Colon (tissue), 2 donors: ENCODE data around the gene SEMA5B.

Source experiments
- FAIRE-seq: peaks from 2 replicates; lab custom pipeline; 2012; peaks lifted over from hg19 to GRCh38; lab: Jason Lieb, UNC
- donor health status: control.
- donor health status: control.

The SEMA5B gene

DNA sequence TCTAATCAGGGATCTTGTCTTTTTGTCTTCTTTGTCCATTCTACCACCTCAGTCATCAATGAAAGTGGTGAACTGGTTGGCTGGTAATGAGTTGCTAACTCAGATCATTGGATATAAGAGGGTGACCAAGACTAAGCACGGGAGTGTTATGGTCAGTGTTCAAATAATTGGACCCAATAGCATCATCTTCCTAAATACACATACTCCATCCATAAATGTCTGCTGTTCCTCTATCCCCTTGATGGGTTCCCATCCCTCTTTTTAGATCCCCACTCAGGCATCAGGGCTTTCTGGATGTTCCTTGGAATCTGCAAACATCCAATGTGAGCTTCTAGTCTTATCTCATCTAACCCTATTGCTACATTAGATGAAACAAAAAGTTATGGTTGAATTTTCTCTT is 3.5 kb downstream of the SEMA5B start:
- no peak for FAIRE-seq

DNA sequence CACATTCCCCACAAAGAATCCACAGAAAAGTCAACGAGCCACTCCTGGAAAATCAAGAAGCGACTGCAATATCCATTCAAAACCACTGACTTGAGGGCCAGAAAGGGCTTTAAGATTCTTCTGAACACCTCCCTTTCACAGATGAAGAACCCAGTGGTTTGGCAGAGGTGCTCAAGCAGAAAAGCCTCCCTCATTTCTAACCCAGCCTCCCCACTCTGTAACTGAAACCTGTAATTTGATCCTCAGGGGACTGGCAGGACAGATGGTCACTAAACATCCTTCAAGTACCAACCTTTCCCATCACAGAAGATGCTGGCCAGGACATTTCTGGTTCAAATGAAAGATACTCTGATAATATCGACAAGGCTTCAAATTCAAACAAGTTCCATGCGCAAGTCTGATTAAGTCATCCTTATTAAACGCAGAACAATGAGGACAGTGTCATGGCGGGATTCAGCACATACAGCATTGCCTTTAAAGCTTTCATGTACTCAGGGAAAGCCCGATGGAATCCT is 5.5 kb downstream of the SEMA5B start:
- no peak for FAIRE-seq

GRCh38 chr3:123021388-123021787 is 6.2 kb downstream of the SEMA5B start:
- no peak for FAIRE-seq

- no peak for FAIRE-seq
These were observed 6.9 kb downstream of the SEMA5B start for GRCh38 chr3:123020709-123021108.

DNA sequence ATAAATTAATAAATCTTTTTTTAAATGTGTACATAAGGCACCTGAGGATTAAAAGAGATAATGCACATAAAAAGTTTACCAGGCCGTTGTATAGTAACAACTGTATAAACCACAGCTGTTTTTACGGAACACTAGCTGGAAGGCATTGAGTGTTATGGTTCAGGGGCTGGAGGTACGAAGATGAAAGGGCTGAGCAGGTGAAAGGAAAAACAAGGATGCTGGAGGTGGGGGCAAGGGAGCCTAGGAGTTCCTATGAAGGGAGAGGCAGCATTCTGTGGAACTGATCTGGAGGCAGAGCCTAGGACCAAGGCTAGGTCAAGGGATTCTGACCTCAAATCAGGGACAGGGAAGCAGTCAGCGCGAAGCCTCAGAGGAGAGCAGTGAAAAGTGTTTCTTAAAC is 8.0 kb downstream of the SEMA5B start:
- no peak for FAIRE-seq

- FAIRE-seq: no peak
These were observed 8.4 kb downstream of the SEMA5B start for GRCh38 chr3:123019161-123019560.

- no peak for FAIRE-seq
These were observed 8.9 kb downstream of the SEMA5B start for GRCh38 chr3:123018683-123019082.

- FAIRE-seq: no peak
These were observed 12.0 kb downstream of the SEMA5B start for GRCh38 chr3:123015596-123015995.

- FAIRE-seq: no peak
These were observed 13.7 kb downstream of the SEMA5B start for GRCh38 chr3:123013876-123014275.

GRCh38 chr3:123012652-123013051 is 14.9 kb downstream of the SEMA5B start:
- no peak for FAIRE-seq

DNA sequence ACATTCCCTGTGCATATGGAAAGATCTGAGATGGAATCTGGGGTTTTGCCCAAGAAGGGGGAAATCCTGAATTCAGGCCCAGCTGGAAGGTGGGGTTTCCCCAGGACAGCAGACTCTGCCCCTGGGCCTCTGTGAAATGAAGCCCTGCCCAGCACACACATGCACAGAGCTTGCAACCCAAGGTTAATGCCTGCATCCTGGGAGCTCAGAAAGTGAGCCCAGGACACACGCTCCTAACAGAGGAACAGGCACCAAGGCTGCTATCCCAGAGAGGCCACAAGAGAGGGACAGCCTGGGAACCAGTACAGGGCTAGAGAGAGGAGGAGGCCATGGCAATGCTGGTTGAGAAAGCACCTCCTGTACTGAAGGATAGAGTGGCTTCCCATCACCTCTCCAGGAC is 16.1 kb downstream of the SEMA5B start:
- no peak for FAIRE-seq

- no peak for FAIRE-seq
These were observed 18.7 kb downstream of the SEMA5B start for GRCh38 chr3:123008840-123009239.

- no peak for FAIRE-seq
These were observed 21.0 kb downstream of the SEMA5B start for GRCh38 chr3:123006609-123007008.

GRCh38 chr3:123005291-123005690 is 22.3 kb downstream of the SEMA5B start:
- no peak for FAIRE-seq

- no peak for FAIRE-seq
These were observed 23.2 kb downstream of the SEMA5B start for GRCh38 chr3:123004201-123004918.

DNA sequence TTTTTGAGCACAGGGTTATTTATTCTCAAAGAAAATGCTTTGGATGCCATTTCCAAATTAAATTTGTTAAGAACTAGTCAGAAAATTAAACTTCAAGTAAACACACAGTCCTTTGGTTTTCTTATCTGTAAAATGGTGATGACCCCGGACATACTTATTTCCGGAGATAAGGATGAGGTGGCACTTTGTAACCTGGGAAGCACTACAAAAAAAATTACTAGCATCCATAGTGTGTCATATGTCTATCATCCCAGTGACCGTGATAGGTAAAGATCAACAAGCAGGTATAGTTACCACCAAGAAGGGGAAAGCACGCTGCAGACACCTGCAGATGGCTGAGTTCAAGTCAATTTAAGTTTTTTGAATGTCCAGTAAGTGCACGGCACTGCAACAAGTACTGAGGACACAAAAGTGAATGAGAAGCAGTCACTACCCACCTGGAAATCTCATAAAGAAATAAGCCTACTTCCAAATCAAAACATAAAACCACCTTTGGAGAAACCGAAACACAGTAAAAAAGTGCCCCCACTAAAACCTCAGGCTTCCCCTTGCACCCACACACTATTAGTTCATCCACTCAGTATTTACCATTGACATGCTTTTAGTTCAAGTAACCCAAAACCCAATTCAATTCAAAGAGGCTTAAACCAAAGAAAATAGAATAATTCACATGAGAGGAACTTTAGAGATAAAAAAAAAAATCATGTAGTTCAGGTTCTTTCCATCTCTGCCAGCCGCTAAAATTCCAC is 24.6 kb downstream of the SEMA5B start:
- FAIRE-seq: no peak

GRCh38 chr3:123002100-123002748 is 25.3 kb downstream of the SEMA5B start:
- no peak for FAIRE-seq

DNA sequence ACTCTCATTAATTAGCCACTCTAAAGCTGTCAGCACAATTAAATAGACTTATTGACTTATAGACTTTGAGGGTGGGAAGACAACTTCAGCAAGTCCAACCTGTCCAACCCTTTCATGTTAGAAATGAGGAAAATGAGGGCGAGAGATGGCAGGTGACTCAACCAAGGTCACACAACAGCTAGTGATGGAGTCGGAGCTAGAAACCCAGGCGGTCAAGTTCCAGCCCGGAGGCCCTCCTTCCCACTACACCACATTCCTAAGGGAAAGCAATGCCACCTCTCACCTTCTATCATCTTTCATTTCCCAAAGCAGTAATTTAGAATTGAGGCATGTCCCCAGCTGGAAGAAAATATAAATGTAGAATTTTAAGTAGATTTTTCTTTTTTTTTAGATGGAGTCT is 28.7 kb downstream of the SEMA5B start:
- no peak for FAIRE-seq

DNA sequence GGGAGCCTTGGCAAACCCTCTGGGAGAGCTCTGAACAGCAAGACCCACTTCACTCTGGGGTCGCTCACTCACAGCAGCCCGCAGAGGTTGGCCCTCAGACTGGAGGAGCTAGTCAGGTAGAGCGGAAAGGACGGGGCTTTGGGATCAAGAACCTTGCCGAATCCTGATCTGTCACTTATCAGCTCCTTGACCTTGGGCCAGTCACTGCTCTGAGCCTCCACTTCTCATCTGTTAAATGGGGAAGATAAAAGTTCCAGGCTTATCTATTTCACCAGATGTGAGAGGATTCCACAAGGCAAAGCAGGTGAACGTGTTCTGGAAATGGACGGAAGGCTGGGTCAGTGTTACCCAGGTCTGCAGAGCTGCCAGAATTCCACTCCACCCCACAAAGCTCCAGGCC is 29.4 kb downstream of the SEMA5B start:
- FAIRE-seq: no peak

GRCh38 chr3:122996038-122996580 is 31.5 kb downstream of the SEMA5B start:
- no peak for FAIRE-seq

GRCh38 chr3:122994954-122995353 is 32.6 kb downstream of the SEMA5B start:
- no peak for FAIRE-seq

- FAIRE-seq: no peak
These were observed 34.2 kb downstream of the SEMA5B start for GRCh38 chr3:122993124-122993978.
